Parathyroid adenoma (tissue), 2 donors: ENCODE results near the gene IL1RN.

ENCODE experiments used
- H2AFZ ChIP-seq: fragments of 300-600 bp; sonication (generic); one replicate; pipeline ENCODE4 v1.7.0; 2017; ENCODE audit warnings: antibody characterized with exemption, mild to moderate bottlenecking
- H3K27ac ChIP-seq: fragments of 300-600 bp; sonication (generic); one replicate; pipeline ENCODE4 v1.7.0; 2017
- H3K27me3 ChIP-seq: fragments of 300-600 bp; sonication (generic); one replicate; pipeline ENCODE4 v1.7.0; 2017; ENCODE audit warnings: low read length; ENCODE audit not compliant: control insufficient read depth, insufficient read depth
- H3K36me3 ChIP-seq: fragments of 300-600 bp; sonication (generic); one replicate; pipeline ENCODE4 v1.7.0; 2017; ENCODE audit warnings: low read length; ENCODE audit not compliant: control insufficient read depth, insufficient read depth
- H3K4me1 ChIP-seq: fragments of 300-600 bp; sonication (generic); one replicate; pipeline ENCODE4 v1.7.0; 2017; ENCODE audit warnings: control low read depth
- H3K4me2 ChIP-seq: fragments of 300-600 bp; sonication (generic); one replicate; pipeline ENCODE4 v1.7.0; 2017; ENCODE audit warnings: low read length
- H3K4me3 ChIP-seq: fragments of 300-600 bp; sonication (generic); one replicate; pipeline ENCODE4 v1.7.0; 2017; ENCODE audit warnings: low read depth, low read length
- H3K79me2 ChIP-seq: fragments of 300-600 bp; sonication (generic); one replicate; pipeline ENCODE4 v1.7.0; 2017; ENCODE audit warnings: control low read depth
- H3K9ac ChIP-seq: fragments of 300-600 bp; sonication (generic); one replicate; pipeline ENCODE4 v1.7.0; 2017; ENCODE audit warnings: mild to moderate bottlenecking
- H3K9me3 ChIP-seq: fragments of 300-600 bp; sonication (generic); one replicate; pipeline ENCODE4 v1.7.0; 2017; ENCODE audit warnings: low read length; ENCODE audit not compliant: control insufficient read depth
- TF ChIP-seq, protein P1 (sequence below): fragments of 300-600 bp; sonication (generic); IDR thresholded peaks from one replicate; pipeline ENCODE4 v1.7.0; 2017; ENCODE audit warnings: antibody characterized with exemption, mild to moderate bottlenecking
- donor health status: primary hyperparathyroidism.

IL1RN gene

DNA sequence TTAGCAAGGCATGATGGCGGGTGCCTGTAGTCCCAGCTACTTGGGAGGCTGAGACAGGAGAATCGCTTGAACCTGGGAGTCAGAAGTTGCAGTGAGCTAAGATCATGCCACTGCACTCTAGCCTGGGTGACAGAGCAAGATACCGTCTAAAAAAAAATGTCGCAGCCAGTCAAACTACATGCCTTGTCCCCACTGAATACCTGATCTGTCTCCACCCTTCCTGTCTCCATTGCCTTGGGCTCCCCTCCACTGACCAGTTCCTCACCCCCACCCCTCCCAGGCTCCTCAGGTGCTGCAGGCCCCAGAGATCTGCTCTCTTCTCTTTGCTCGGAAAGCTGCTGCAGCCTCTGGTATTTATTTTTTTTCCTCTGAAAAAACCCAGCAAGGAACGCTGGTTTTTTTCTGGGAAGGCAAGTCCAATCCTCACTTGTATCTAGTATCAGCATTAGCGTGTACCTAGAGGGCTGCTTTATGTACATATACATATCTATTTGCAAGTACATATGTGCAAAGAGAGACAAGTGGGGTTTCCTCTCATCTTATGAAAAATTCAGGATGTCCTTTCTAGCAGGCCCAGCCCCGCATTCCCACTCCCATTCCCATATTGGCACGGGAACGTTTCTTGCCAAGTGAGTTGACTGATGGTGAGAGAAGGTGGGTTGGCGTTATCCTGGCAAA, 50.8 kb downstream of the IL1RN start:
- no peaks in the 10 kb centered on the region for H3K79me2 ChIP-seq
- no peak overlapping the region for H2AFZ ChIP-seq
- no peaks in the 10 kb centered on the region for H3K9me3 ChIP-seq
- no peaks in the 10 kb centered on the region for H3K36me3 ChIP-seq
- no peak overlapping the region for H3K9ac ChIP-seq
- no peak overlapping the region for H3K4me2 ChIP-seq
- no peak overlapping the region for H3K4me3 ChIP-seq
- no peaks in the 10 kb centered on the region for H3K27me3 ChIP-seq
- no peak overlapping the region for H3K27ac ChIP-seq
- TF ChIP-seq, protein P1, sequence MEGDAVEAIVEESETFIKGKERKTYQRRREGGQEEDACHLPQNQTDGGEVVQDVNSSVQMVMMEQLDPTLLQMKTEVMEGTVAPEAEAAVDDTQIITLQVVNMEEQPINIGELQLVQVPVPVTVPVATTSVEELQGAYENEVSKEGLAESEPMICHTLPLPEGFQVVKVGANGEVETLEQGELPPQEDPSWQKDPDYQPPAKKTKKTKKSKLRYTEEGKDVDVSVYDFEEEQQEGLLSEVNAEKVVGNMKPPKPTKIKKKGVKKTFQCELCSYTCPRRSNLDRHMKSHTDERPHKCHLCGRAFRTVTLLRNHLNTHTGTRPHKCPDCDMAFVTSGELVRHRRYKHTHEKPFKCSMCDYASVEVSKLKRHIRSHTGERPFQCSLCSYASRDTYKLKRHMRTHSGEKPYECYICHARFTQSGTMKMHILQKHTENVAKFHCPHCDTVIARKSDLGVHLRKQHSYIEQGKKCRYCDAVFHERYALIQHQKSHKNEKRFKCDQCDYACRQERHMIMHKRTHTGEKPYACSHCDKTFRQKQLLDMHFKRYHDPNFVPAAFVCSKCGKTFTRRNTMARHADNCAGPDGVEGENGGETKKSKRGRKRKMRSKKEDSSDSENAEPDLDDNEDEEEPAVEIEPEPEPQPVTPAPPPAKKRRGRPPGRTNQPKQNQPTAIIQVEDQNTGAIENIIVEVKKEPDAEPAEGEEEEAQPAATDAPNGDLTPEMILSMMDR = no peak
- peaks cover 25% of the 10 kb centered on the region for H3K4me1 ChIP-seq

DNA sequence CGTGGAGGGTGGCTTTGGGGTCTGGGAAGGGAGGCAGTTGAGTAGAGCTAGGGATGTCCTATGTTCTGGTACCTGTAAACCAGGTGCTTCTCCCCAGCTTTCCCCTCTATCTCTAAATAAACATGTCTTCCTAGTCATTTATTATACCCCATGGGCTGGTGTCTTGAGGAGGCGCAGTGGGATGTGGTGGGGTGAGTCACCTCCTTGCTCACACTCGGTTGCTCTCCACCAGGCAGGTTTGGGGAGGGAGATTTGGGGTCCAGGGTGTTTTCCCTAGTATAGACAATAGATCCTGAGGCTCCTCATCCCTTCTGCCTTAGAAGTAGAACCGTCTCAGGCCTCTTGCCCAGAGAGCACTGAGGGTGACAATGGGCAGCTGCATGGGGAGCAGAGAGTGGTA, 51.5 kb downstream of the IL1RN start:
- no peak overlapping the region for H3K4me2 ChIP-seq
- H3K36me3 ChIP-seq = no peaks in the 10 kb centered on the region
- H3K27me3 ChIP-seq = no peaks in the 10 kb centered on the region
- peaks cover 25% of the 10 kb centered on the region for H3K4me1 ChIP-seq
- H3K4me3 ChIP-seq = no peak overlapping the region
- H3K9me3 ChIP-seq = no peaks in the 10 kb centered on the region
- TF ChIP-seq, protein P1 = no peak
- no peak overlapping the region for H2AFZ ChIP-seq
- no peak overlapping the region for H3K27ac ChIP-seq
- no peak overlapping the region for H3K9ac ChIP-seq
- no peaks in the 10 kb centered on the region for H3K79me2 ChIP-seq

DNA sequence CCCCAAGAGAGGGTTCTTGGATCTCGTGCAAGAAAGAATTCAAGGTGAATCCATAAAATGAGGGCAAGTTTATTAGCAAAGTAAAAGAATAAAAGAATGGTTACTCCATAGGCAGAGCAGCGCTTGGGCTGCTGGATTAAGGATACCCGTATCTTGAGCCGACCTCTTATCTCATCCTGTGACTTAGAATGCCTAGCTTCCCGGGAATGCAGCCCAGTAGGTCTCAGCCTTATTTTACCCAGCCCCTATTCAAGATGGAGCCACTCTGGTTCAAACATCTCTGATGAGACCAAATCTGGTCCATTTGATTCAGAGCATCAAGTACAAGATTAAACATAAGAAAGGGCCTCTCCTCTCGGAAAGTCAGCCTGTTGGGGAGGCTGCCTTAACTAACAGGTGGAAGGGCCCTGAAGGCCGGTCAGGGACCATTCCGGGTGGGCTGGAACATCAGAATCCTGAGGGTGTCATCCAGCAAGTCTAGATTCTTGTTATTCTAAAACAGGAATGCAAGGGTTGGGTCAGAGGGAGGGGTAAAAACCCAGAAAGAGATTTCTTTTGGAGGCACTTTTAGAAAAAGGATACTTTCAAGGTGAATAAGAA, 52.1 kb downstream of the IL1RN start:
- no peak overlapping the region for H2AFZ ChIP-seq
- H3K27me3 ChIP-seq = no peaks in the 10 kb centered on the region
- no peak overlapping the region for H3K27ac ChIP-seq
- no peaks in the 10 kb centered on the region for H3K36me3 ChIP-seq
- H3K4me1 ChIP-seq = peaks cover 25% of the 10 kb centered on the region
- H3K4me3 ChIP-seq = no peak overlapping the region
- H3K9me3 ChIP-seq = no peaks in the 10 kb centered on the region
- H3K4me2 ChIP-seq = no peak overlapping the region
- H3K79me2 ChIP-seq = no peaks in the 10 kb centered on the region
- TF ChIP-seq, protein P1 = no peak
- no peak overlapping the region for H3K9ac ChIP-seq

DNA sequence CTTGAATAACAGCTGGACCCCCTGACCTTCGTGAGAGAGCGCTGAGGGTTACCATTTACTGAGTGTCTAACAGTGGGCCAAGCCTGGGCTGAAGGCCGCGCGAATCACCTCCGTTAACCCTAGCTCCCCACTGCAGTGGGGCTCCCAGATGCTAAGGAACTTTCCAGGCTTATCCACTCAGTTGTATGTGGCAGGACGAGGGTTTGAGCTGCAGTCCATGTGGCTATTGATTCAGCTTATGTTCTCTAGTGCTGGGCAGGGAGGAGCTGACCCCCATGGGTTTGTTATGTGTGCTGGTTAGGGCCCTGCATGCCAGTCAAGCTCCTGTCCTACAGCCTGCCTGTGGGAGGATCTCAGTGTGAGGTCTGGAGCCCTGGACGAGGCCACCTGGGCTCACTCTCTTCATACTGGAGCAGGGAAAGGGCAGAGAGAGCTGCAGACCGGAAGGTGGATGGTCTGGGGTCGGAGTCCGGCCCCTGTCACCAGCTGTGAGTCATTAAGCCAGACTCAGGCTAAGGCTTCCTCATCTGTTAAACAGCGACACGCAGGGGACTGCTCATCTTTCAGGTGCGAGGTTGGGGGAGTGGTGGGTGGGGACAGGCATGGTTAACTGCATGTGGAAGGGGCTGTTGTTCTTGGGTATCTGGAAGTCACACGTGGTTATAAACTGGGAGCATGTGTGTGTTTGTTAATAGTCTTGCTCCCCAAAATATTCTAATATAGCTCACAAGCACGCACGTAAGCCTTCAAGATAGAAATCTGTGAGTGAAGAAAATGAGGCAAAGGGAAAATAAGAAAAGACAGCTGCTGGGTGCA, 52.9 kb downstream of the IL1RN start:
- Histone ChIP-seq H3K4me2 (no peak overlapping the region), H3K27ac (no peak overlapping the region), H3K9me3 (no peaks in the 10 kb centered on the region), H3K36me3 (no peaks in the 10 kb centered on the region), H3K9ac (no peak overlapping the region), H3K4me1 (peaks cover 25% of the 10 kb centered on the region), H3K27me3 (no peaks in the 10 kb centered on the region), H3K4me3 (no peak overlapping the region), H2AFZ (no peak overlapping the region), H3K79me2 (no peaks in the 10 kb centered on the region)
- TF ChIP-seq, protein P1 = no peak
